HG03565 (cell line): ENCODE results near the gene DDX39A.
"Not testable (repeated sequence)": the region's sequence is repeated elsewhere in the genome, so short reads cannot be mapped to it uniquely, and the experiment has no call there.

ENCODE experiments used
- ATAC-seq: cut with Tn5 transposase; IDR thresholded peaks from one replicate; pipeline ENCODE4 v1.9.1; 2021; ENCODE audit warnings: mild to moderate bottlenecking, moderate library complexity; ENCODE audit not compliant: unreplicated experiment

DDX39A gene

GRCh38 chr19:14409146-14410023 is 9.8 kb downstream of the DDX39A start:
- no peak for ATAC-seq

GRCh38 chr19:14408491-14409145 is 10.5 kb downstream of the DDX39A start:
- ATAC-seq = no peak

GRCh38 chr19:14407605-14408484 is 11.3 kb downstream of the DDX39A start:
- ATAC-seq = no peak

- no peak for ATAC-seq
These were observed 12.3 kb downstream of the DDX39A start for GRCh38 chr19:14406645-14407401.

GRCh38 chr19:14405758-14406644 is 13.1 kb downstream of the DDX39A start:
- ATAC-seq = peak; percentile 59

GRCh38 chr19:14405380-14405757 is 13.8 kb downstream of the DDX39A start:
- ATAC-seq = no peak

- ATAC-seq = no peak
These were observed 14.8 kb downstream of the DDX39A start for GRCh38 chr19:14404312-14404711.

- ATAC-seq = not testable (repeated sequence)
These were observed 15.8 kb downstream of the DDX39A start for GRCh38 chr19:14403145-14403930.

GRCh38 chr19:14402332-14403144 is 16.6 kb downstream of the DDX39A start:
- no peak for ATAC-seq

GRCh38 chr19:14401468-14402195 is 17.5 kb downstream of the DDX39A start:
- ATAC-seq = no peak

- ATAC-seq = no peak
These were observed 18.1 kb downstream of the DDX39A start for GRCh38 chr19:14400951-14401431.

GRCh38 chr19:14397168-14397567 is 22.0 kb downstream of the DDX39A start:
- not testable (repeated sequence) for ATAC-seq

GRCh38 chr19:14396730-14397129 is 22.4 kb downstream of the DDX39A start:
- ATAC-seq = not testable (repeated sequence)

- no peak for ATAC-seq
These were observed 23.3 kb downstream of the DDX39A start for GRCh38 chr19:14395710-14396336.

- no peak for ATAC-seq
These were observed 23.9 kb downstream of the DDX39A start for GRCh38 chr19:14395262-14395661.

- no peak for ATAC-seq
These were observed 25.0 kb downstream of the DDX39A start for GRCh38 chr19:14394167-14394566.

- ATAC-seq = no peak
These were observed 25.8 kb downstream of the DDX39A start for GRCh38 chr19:14393329-14393728.
